PC-9 (cell line): ENCODE data around the gene ELOVL5. TPM values are rescaled to one million over a fixed set of nuclear protein-coding genes. Genes with fewer than 3 reads are reported as not detected.

Source experiments
- BruUV-seq: library from RNA; stranded (reverse); fragments of 400-500 nt; replicated peaks from 2 replicates; lab custom pipeline; 2021; lab: Mats Ljungman, UMichigan
- CTCF ChIA-PET: fragments of 300-600 bp; sonication (Branson Sonifier 250); formaldehyde crosslinking; loops from one replicate; lab custom pipeline; 2022; ENCODE audit warnings: antibody characterized with exemption; lab: Charles Lee
- POLR2A ChIA-PET: fragments of 300-600 bp; sonication (Branson Sonifier 250); formaldehyde crosslinking; loops from one replicate; lab custom pipeline; 2022; ENCODE audit warnings: antibody characterized with exemption; ENCODE audit not compliant: unreplicated experiment; lab: Charles Lee
- DNase-seq, 2 experiments: peaks; one replicate each; pipeline versions ENCODE4 v3.0.0 to v3.0.0-alpha.2; 2015 to 2022; ENCODE audit warnings: mixed read lengths in 1 of 2
- H2AFZ ChIP-seq: fragments of 200-600 bp; sonication (generic); 2 replicates; pipeline ENCODE4 v1.8.1; 2017; ENCODE audit warnings: antibody characterized with exemption
- H3F3A ChIP-seq: fragments of 200-600 bp; sonication (generic); 2 replicates; pipeline ENCODE4 v1.8.1; 2017; ENCODE audit warnings: antibody characterized with exemption, mild to moderate bottlenecking, low read depth; ENCODE audit not compliant: insufficient read depth
- H3K27ac ChIP-seq: fragments of 200-600 bp; sonication (generic); 2 replicates; pipeline ENCODE4 v1.6.1; 2016; ENCODE audit warnings: mixed run types
- H3K27me3 ChIP-seq: fragments of 200-600 bp; sonication (generic); 2 replicates; pipeline ENCODE4 v1.6.1; 2016; ENCODE audit warnings: low read depth, mixed run types; ENCODE audit not compliant: insufficient read depth
- H3K36me3 ChIP-seq: fragments of 200-600 bp; sonication (generic); 2 replicates; pipeline ENCODE4 v1.6.1; 2016; ENCODE audit warnings: low read depth, mixed run types
- H3K4me1 ChIP-seq: fragments of 200-600 bp; sonication (generic); replicated peaks from 2 replicates; pipeline ENCODE4 v1.6.1; 2016; ENCODE audit warnings: mixed run types; ENCODE audit not compliant: insufficient read depth
- H3K4me2 ChIP-seq: fragments of 200-600 bp; sonication (generic); 2 replicates; pipeline ENCODE4 v1.6.1; 2017; ENCODE audit warnings: mixed run types
- H3K4me3 ChIP-seq: fragments of 200-600 bp; sonication (generic); 2 replicates; pipeline ENCODE4 v1.6.1; 2016; ENCODE audit warnings: mixed run types
- H3K79me2 ChIP-seq: fragments of 200-600 bp; sonication (generic); 2 replicates; pipeline ENCODE4 v1.6.1; 2017; ENCODE audit warnings: low read depth, mixed run types
- H3K9me2 ChIP-seq: fragments of 200-600 bp; sonication (generic); 2 replicates; pipeline ENCODE4 v1.8.1; 2017; ENCODE audit warnings: mild to moderate bottlenecking; ENCODE audit not compliant: insufficient read depth
- H3K9me3 ChIP-seq: fragments of 200-600 bp; sonication (generic); 2 replicates; pipeline ENCODE4 v1.8.1; 2016; ENCODE audit warnings: low read depth; ENCODE audit not compliant: insufficient read depth
- H4K20me1 ChIP-seq: fragments of 200-600 bp; sonication (generic); 2 replicates; pipeline ENCODE4 v1.8.1; 2017; ENCODE audit not compliant: insufficient read depth
- EZH2 ChIP-seq: fragments of 200-600 bp; sonication (generic); IDR thresholded peaks from 2 replicates; pipeline ENCODE4 v1.8.0; 2017; ENCODE audit warnings: antibody characterized with exemption, low read depth
- intact Hi-C: fragments of 100-400 bp; cut with micrococcal nuclease; formaldehyde crosslinking; loops from one replicate; pipeline ENCODE4 v1.10.0; 2022; ENCODE audit not compliant: unreplicated experiment
- total RNA-seq: library from RNA; stranded (reverse); gene quantifications from 2 replicates; pipeline ENCODE4 v1.2.3, GENCODE V29; 2021
- TF ChIP-seq, protein P1 (sequence below): fragments of 200-600 bp; sonication (generic); conservative IDR thresholded peaks from 2 replicates; pipeline ENCODE4 v1.6.1; 2017; ENCODE audit warnings: mixed run types, antibody characterized with exemption, mild to moderate bottlenecking, moderate library complexity

ELOVL5 gene
- total RNA-seq, 1 experiment from 2014 or later: 108 TPM

DNA sequence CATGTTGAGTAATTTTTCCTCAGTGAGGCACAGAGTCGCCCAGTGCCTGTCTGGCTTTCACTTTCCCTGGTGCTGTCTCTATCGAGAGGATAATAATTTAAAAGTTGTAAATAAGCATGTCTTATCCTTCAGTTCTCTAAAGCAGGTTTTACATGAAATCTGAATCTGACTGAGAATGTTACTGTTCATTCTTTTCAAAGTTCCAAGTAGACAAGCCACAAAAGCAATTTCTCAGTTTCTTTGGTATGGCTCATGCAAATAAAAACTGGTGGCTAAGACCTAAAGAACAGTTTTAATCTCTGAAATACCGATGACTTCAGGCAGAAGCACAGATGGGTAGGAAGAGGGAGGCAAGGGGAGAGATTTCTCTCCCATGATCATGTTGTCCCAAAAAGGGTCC lies 112.5 kb downstream of the ELOVL5 start:
- Histone ChIP-seq H3K4me1 (no peaks in the 10 kb centered on the region), H3K4me2 (no peak overlapping the region), H4K20me1 (no peaks in the 10 kb centered on the region), H2AFZ (no peak overlapping the region), H3K4me3 (no peak overlapping the region), H3K79me2 (no peaks in the 10 kb centered on the region), H3K9me3 (no peaks in the 10 kb centered on the region; the same call in 1 of the 2 replicates), H3K9me2 (no peaks in the 10 kb centered on the region), H3K27me3 (no peaks in the 10 kb centered on the region), H3K27ac (no peak overlapping the region), H3F3A (no peaks in the 10 kb centered on the region), H3K36me3 (no peaks in the 10 kb centered on the region)
- POLR2A ChIA-PET: no interaction called here
- CTCF ChIA-PET: no interaction called here
- DNase-seq: no peak
- no TSS peak for BruUV-seq
- TF ChIP-seq EZH2: no peak
- TF ChIP-seq, protein P1, sequence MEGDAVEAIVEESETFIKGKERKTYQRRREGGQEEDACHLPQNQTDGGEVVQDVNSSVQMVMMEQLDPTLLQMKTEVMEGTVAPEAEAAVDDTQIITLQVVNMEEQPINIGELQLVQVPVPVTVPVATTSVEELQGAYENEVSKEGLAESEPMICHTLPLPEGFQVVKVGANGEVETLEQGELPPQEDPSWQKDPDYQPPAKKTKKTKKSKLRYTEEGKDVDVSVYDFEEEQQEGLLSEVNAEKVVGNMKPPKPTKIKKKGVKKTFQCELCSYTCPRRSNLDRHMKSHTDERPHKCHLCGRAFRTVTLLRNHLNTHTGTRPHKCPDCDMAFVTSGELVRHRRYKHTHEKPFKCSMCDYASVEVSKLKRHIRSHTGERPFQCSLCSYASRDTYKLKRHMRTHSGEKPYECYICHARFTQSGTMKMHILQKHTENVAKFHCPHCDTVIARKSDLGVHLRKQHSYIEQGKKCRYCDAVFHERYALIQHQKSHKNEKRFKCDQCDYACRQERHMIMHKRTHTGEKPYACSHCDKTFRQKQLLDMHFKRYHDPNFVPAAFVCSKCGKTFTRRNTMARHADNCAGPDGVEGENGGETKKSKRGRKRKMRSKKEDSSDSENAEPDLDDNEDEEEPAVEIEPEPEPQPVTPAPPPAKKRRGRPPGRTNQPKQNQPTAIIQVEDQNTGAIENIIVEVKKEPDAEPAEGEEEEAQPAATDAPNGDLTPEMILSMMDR: no peak
- intact Hi-C loops: no loop called here

- BruUV-seq: no TSS peak
- CTCF ChIA-PET: no interaction called here
- no peak overlapping the region for H3K4me2 ChIP-seq
- H3K9me3 ChIP-seq: no peaks in the 10 kb centered on the region; the same call in 1 of the 2 replicates
- no peaks in the 10 kb centered on the region for H3K9me2 ChIP-seq
- no peaks in the 10 kb centered on the region for H3K27me3 ChIP-seq
- intact Hi-C loops: no loop called here
- POLR2A ChIA-PET: interaction anchor here (0.6 kb wide), 1 partner anchor 37 kb away, joined by 7 read pairs; no protein-coding TSS in a partner anchor
- H3K79me2 ChIP-seq: no peaks in the 10 kb centered on the region
- H3K4me1 ChIP-seq: no peaks in the 10 kb centered on the region
- no peaks in the 10 kb centered on the region for H3K36me3 ChIP-seq
- H3K4me3 ChIP-seq: no peak overlapping the region
- H3F3A ChIP-seq: no peaks in the 10 kb centered on the region
- no peak overlapping the region for H3K27ac ChIP-seq
- TF ChIP-seq, protein P1: no peak
- TF ChIP-seq EZH2: no peak
- H4K20me1 ChIP-seq: no peaks in the 10 kb centered on the region
- no peak overlapping the region for H2AFZ ChIP-seq
- DNase-seq: no peak
These were observed 113.2 kb downstream of the ELOVL5 start for GRCh38 chr6:53235508-53235907.

GRCh38 chr6:53233309-53233708 lies 115.4 kb downstream of the ELOVL5 start:
- no peaks in the 10 kb centered on the region for H4K20me1 ChIP-seq
- H3K4me1 ChIP-seq: no peaks in the 10 kb centered on the region
- H3K4me3 ChIP-seq: no peak overlapping the region
- no peak overlapping the region for H3K4me2 ChIP-seq
- no peaks in the 10 kb centered on the region for H3K79me2 ChIP-seq
- no peaks in the 10 kb centered on the region for H3K9me3 ChIP-seq
- no peaks in the 10 kb centered on the region for H3K27me3 ChIP-seq
- no peaks in the 10 kb centered on the region for H3F3A ChIP-seq
- DNase-seq: no peak
- H3K27ac ChIP-seq: no peak overlapping the region
- CTCF ChIA-PET: no interaction called here
- TF ChIP-seq EZH2: no peak
- TF ChIP-seq, protein P1: no peak
- no peaks in the 10 kb centered on the region for H3K9me2 ChIP-seq
- intact Hi-C loops: no loop called here
- H3K36me3 ChIP-seq: no peaks in the 10 kb centered on the region
- no TSS peak for BruUV-seq
- POLR2A ChIA-PET: no interaction called here
- no peak overlapping the region for H2AFZ ChIP-seq
